Neural progenitor cell (in vitro differentiated cells): ENCODE data around the gene H3-3A. TPM values are rescaled to one million over a fixed set of nuclear protein-coding genes. Genes with fewer than 3 reads are reported as not detected.

Experiments
- DNase-seq: peaks from one replicate; pipeline ENCODE4 v3.0.0-alpha.2; 2016; ENCODE audit warnings: low spot score
- H2AFZ ChIP-seq: fragments of 200-600 bp; sonication (generic); replicated peaks from 2 replicates; pipeline ENCODE4 v1.6.1; 2016; ENCODE audit warnings: antibody characterized with exemption
- H3F3A ChIP-seq: fragments of 200-600 bp; sonication (generic); 2 replicates; pipeline ENCODE4 v1.6.1; 2016; ENCODE audit warnings: antibody characterized with exemption, low read depth
- H3K27ac ChIP-seq: fragments of 200-600 bp; sonication (generic); 2 replicates; pipeline ENCODE4 v1.5.1; 2016; ENCODE audit warnings: mild to moderate bottlenecking
- H3K27me3 ChIP-seq: fragments of 200-600 bp; sonication (generic); 2 replicates; pipeline ENCODE4 v1.6.1; 2016; ENCODE audit warnings: mild to moderate bottlenecking, moderate library complexity
- H3K36me3 ChIP-seq: fragments of 200-600 bp; sonication (generic); 2 replicates; pipeline ENCODE4 v1.5.1; 2016
- H3K4me1 ChIP-seq: fragments of 200-600 bp; sonication (generic); 2 replicates; pipeline ENCODE4 v1.6.1; 2016; ENCODE audit warnings: mixed run types
- H3K4me2 ChIP-seq: fragments of 200-600 bp; sonication (generic); 2 replicates; pipeline ENCODE4 v1.6.1; 2016
- H3K4me3 ChIP-seq: fragments of 200-600 bp; sonication (generic); 2 replicates; pipeline ENCODE4 v1.5.1; 2016
- H3K79me2 ChIP-seq: fragments of 200-600 bp; sonication (generic); 2 replicates; pipeline ENCODE4 v1.6.1; 2016; ENCODE audit warnings: low read depth
- H3K9ac ChIP-seq: fragments of 200-600 bp; sonication (generic); 2 replicates; pipeline ENCODE4 v1.6.1; 2016
- H3K9me3 ChIP-seq: fragments of 200-600 bp; sonication (generic); 2 replicates; pipeline ENCODE4 v1.5.1; 2016; ENCODE audit warnings: low read depth
- H4K20me1 ChIP-seq: fragments of 200-600 bp; sonication (generic); 2 replicates; pipeline ENCODE4 v1.6.1; 2016; ENCODE audit warnings: low read depth
- H3K27ac Mint-ChIP-seq: 3 replicates; pipeline ENCODE4 v1.8.0; 2021; ENCODE audit warnings: mixed read lengths
- H3K27me3 Mint-ChIP-seq: 2 replicates; pipeline ENCODE4 v1.8.0; 2022; ENCODE audit warnings: low read depth, mild to moderate bottlenecking, inconsistent platforms, moderate library complexity, mixed read lengths; ENCODE audit not compliant: insufficient read depth
- H3K36me3 Mint-ChIP-seq: 3 replicates; pipeline ENCODE4 v1.8.0; 2021; ENCODE audit warnings: mixed read lengths
- H3K4me1 Mint-ChIP-seq: 3 replicates; pipeline ENCODE4 v1.8.0; 2021; ENCODE audit warnings: mixed read lengths
- H3K4me3 Mint-ChIP-seq: 3 replicates; pipeline ENCODE4 v1.8.0; 2021; ENCODE audit warnings: mild to moderate bottlenecking, moderate library complexity, mixed read lengths
- H3K9me3 Mint-ChIP-seq: 3 replicates; pipeline ENCODE4 v1.8.0; 2020; ENCODE audit warnings: mixed read lengths
- CTCF ChIP-seq: fragments of 200-600 bp; sonication (generic); IDR thresholded peaks from 2 replicates; pipeline ENCODE4 v1.5.1; 2017; ENCODE audit warnings: antibody characterized with exemption, mild to moderate bottlenecking
- EZH2 ChIP-seq: fragments of 200-600 bp; sonication (generic); IDR thresholded peaks from 2 replicates; pipeline ENCODE4 v1.6.1; 2017; ENCODE audit warnings: antibody characterized with exemption, mild to moderate bottlenecking, moderate library complexity
- EZH2phosphoT487 ChIP-seq: fragments of 200-600 bp; sonication (generic); IDR thresholded peaks from 2 replicates; pipeline ENCODE4 v1.6.1; 2017; ENCODE audit warnings: antibody characterized with exemption
- total RNA-seq: library from RNA; depleted of rRNA; stranded (reverse); fragments of >200 nt; gene quantifications from 2 replicates; pipeline ENCODE4 v1.2.3, GENCODE V29; 2015; ENCODE audit warnings: low replicate concordance

H3-3A gene
- total RNA-seq, 1 donor from 2014 or later: 1,689 TPM

- peak; percentile 71 for TF ChIP-seq CTCF
- no peak for TF ChIP-seq EZH2
- TF ChIP-seq EZH2phosphoT487: no peak
- peaks cover 81% of the 10 kb centered on the region for H3K79me2 ChIP-seq
- H3K9me3 Mint-ChIP-seq: no peaks in the 10 kb centered on the region
- no peak for DNase-seq
- H3K9me3 ChIP-seq: no peaks in the 10 kb centered on the region
- no peak overlapping the region for H2AFZ ChIP-seq
- no peaks in the 10 kb centered on the region for H3K27me3 ChIP-seq
- H3K27me3 Mint-ChIP-seq: peaks cover 4% of the 10 kb centered on the region
- H3K4me3 ChIP-seq: peak overlapping the region; percentile 86
- H3K4me1 Mint-ChIP-seq: peaks cover 35% of the 10 kb centered on the region
- H3K27ac Mint-ChIP-seq: peak overlapping the region; percentile 61
- peaks cover 35% of the 10 kb centered on the region for H3K4me1 ChIP-seq
- peak overlapping the region; percentile 98 for H3K27ac ChIP-seq
- H3K36me3 Mint-ChIP-seq: peaks cover 29% of the 10 kb centered on the region
- peak overlapping the region; percentile 96 for H3K9ac ChIP-seq
- H4K20me1 ChIP-seq: peaks cover 66% of the 10 kb centered on the region
- H3K4me3 Mint-ChIP-seq: peak overlapping the region; percentile 100
- peaks cover 25% of the 10 kb centered on the region for H3K36me3 ChIP-seq
- peaks cover 79% of the 10 kb centered on the region for H3F3A ChIP-seq
- peak overlapping the region; percentile 91 for H3K4me2 ChIP-seq
Observed at GRCh38 chr1:226063977-226064815, 1.7 kb downstream of the H3-3A start.

GRCh38 chr1:226064816-226065248 is 2.3 kb downstream of the H3-3A start:
- Histone ChIP-seq H3K27ac (no peak overlapping the region), H2AFZ (no peak overlapping the region), H3K36me3 (peaks cover 31% of the 10 kb centered on the region), H3K27me3 (no peaks in the 10 kb centered on the region), H3K9me3 (no peaks in the 10 kb centered on the region), H3K9ac (peak overlapping the region; percentile 34), H3F3A (peaks cover 85% of the 10 kb centered on the region), H3K4me3 (peak overlapping the region; percentile 86), H3K79me2 (peaks cover 87% of the 10 kb centered on the region), H3K4me2 (peak overlapping the region; percentile 91), H3K4me1 (peaks cover 35% of the 10 kb centered on the region), H4K20me1 (peaks cover 72% of the 10 kb centered on the region)
- Mint-ChIP-seq H3K27ac (no peak overlapping the region), H3K4me3 (peak overlapping the region; percentile 100), H3K9me3 (no peaks in the 10 kb centered on the region), H3K36me3 (peaks cover 24% of the 10 kb centered on the region), H3K27me3 (peaks cover 4% of the 10 kb centered on the region), H3K4me1 (peaks cover 35% of the 10 kb centered on the region)
- DNase-seq: peak; percentile 65
- TF ChIP-seq EZH2phosphoT487 (no peak), CTCF (peak; percentile 69)

GRCh38 chr1:226066415-226067078 is 4.0 kb downstream of the H3-3A start:
- H2AFZ ChIP-seq: no peak overlapping the region
- peak overlapping the region; percentile 91 for H3K4me2 ChIP-seq
- peak overlapping the region; percentile 66 for H3K27ac ChIP-seq
- TF ChIP-seq EZH2phosphoT487 (no peak), EZH2 (no peak), CTCF (no peak)
- peaks cover 38% of the 10 kb centered on the region for H3K36me3 ChIP-seq
- Mint-ChIP-seq H3K27ac (no peak overlapping the region), H3K27me3 (peaks cover 3% of the 10 kb centered on the region), H3K4me3 (no peak overlapping the region), H3K9me3 (no peaks in the 10 kb centered on the region), H3K36me3 (peaks cover 33% of the 10 kb centered on the region), H3K4me1 (peaks cover 25% of the 10 kb centered on the region)
- DNase-seq: no peak
- H4K20me1 ChIP-seq: peaks cover 86% of the 10 kb centered on the region
- H3K4me3 ChIP-seq: peak overlapping the region; percentile 86
- H3K27me3 ChIP-seq: no peaks in the 10 kb centered on the region
- H3K9ac ChIP-seq: no peak overlapping the region
- H3K79me2 ChIP-seq: peaks cover 88% of the 10 kb centered on the region
- H3F3A ChIP-seq: peaks cover 90% of the 10 kb centered on the region
- H3K9me3 ChIP-seq: no peaks in the 10 kb centered on the region
- peaks cover 28% of the 10 kb centered on the region for H3K4me1 ChIP-seq
